ENCODE results near the gene AMBRA1. TPM values are rescaled to one million over a fixed set of nuclear protein-coding genes. Genes with fewer than 3 reads are reported as not detected.

AMBRA1 gene
- total and polyA plus RNA-seq, 2 of the 8 experiments (the other 6 are each of a cell fraction or from before 2014, with no cell fraction given), result 14.2 to 37.4 TPM

DNA sequence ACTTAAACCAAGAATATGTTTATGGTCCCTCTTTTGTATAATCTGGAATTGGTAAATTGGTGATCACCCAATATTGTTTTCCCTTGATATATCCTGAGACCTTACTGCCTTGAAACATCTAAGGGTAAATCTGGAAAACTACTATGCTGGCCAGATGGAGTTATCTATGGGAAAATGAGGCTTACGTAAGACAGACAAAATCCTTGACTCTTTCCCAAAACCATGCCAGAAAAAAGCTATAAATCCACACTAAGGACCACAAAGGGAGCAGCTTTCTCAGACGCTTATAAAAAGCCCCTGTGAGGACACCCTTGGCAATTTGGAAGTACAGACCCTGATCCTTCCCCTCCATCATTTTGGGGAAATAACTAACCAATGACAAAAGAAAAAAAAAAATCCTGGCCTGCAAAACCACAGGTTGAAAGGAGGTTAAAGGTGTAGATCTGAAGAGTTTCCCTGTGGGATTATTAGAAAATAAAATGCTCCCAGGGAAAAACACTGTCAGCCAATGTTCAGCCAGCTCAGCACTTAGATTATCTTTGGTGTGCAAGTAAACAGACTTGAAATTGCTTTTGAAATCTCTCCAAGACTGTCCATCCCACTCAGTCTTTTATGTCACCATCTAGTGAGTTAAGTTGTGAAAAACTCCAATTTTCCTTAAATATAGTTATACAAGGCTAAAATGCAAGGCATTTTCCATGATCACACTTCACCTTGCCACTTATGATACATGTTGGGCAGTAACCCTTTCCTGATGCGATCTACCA, 6.6 kb upstream of the AMBRA1 start:
- Histone ChIP-seq H3K4ac (replicated peaks; ENCODE audit: insufficient read length, low read depth, low read length) (no peak overlapping the region), H4K8ac (ENCODE audit: extremely low read depth, insufficient read depth, low read length) (no peak overlapping the region), H3K23me2 (ENCODE audit: low read depth, low read length) (no peaks in the 10 kb centered on the region), H3K27ac (ENCODE audit: low read depth, low read length) (no peak overlapping the region), H3K79me2 (ENCODE audit: control insufficient read depth in 1 of 2, insufficient read depth in 2 of 2, low read length in 2 of 2) (no peaks in the 10 kb centered on the region), H3K79me1 (ENCODE audit: low read depth, low read length) (no peaks in the 10 kb centered on the region), H2BK15ac (ENCODE audit: low read length) (no peak overlapping the region), H3K4me2 (ENCODE audit: insufficient read depth in 1 of 2, low read depth in 2 of 2, low read length in 2 of 2) (no peak overlapping the region), H4K5ac (ENCODE audit: insufficient read length, low read depth, low read length) (no peak overlapping the region), H3K56ac (replicated peaks; ENCODE audit: insufficient read length, low read depth, low read length) (no peak overlapping the region), H3K9me3 (ENCODE audit: insufficient read depth in 2 of 2, low read depth in 1 of 2, low read length in 1 of 2) (no peaks in the 10 kb centered on the region), H2BK12ac (ENCODE audit: low read depth, low read length) (no peak overlapping the region), H3K4me1 (replicated peaks in 1 of 4; ENCODE audit: control insufficient read depth in 3 of 4, insufficient read depth in 4 of 4, low read length in 3 of 4) (no peaks in the 10 kb centered on the region), H3K18ac (ENCODE audit: extremely low read depth, low read length) (no peak overlapping the region), H4K91ac (replicated peaks; ENCODE audit: insufficient read length, low read length) (no peak overlapping the region), H3K14ac (ENCODE audit: insufficient read length) (no peak overlapping the region), H3K36me3 (ENCODE audit: control insufficient read depth in 2 of 4, insufficient read depth in 4 of 4, low read length in 3 of 4) (no peaks in the 10 kb centered on the region), H3K27me3 (replicated peaks in 1 of 4; ENCODE audit: control insufficient read depth in 3 of 4, extremely low read depth in 1 of 4, insufficient read depth in 3 of 4, low read length in 3 of 4) (no peaks in the 10 kb centered on the region), H3K9ac (replicated peaks in 1 of 4; ENCODE audit: extremely low read depth in 1 of 4, low read depth in 3 of 4, low read length in 3 of 4) (no peak overlapping the region), H2BK20ac (ENCODE audit: low read length) (no peak overlapping the region), H3K23ac (ENCODE audit: insufficient read length) (no peak overlapping the region), H4K20me1 (replicated peaks in 1 of 2; ENCODE audit: control insufficient read depth in 1 of 2, insufficient read depth in 2 of 2, low read length in 2 of 2) (no peaks in the 10 kb centered on the region), H2AFZ (ENCODE audit: low read length) (no peak overlapping the region), H2BK120ac (replicated peaks; ENCODE audit: low read depth, low read length) (no peak overlapping the region), H2AK5ac (ENCODE audit: low read depth, low read length) (no peak overlapping the region), H2BK5ac (ENCODE audit: low read depth, low read length) (no peak overlapping the region), H3K4me3 (ENCODE audit: extremely low read depth in 1 of 4, insufficient read depth in 2 of 4, low read depth in 3 of 4, low read length in 4 of 4) (no peak overlapping the region)
- ChIA-PET POLR2A (ENCODE audit: partially characterized antibody) (interaction anchor here (0.8 to 1.7 kb wide), 2 partner anchors 21 to 30 kb away, joined by 3 read pairs; no protein-coding TSS in a partner anchor), CTCF (ENCODE audit: partially characterized antibody) (interaction anchor here (0.6 to 1.2 kb wide), 2 partner anchors 18 to 43 kb away, joined by 3 to 4 read pairs; no protein-coding TSS in a partner anchor)
- TF ChIP-seq BRCA1 (IDR thresholded peaks at IDR 0.05; ENCODE audit: low read depth, low read length) (no peak), SP2 (IDR thresholded peaks at IDR 0.05; ENCODE audit: low read length) (no peak), SIN3A (conservative IDR thresholded peaks at IDR 0.05 in 1 of 2, IDR thresholded peaks at IDR 0.05 in 1 of 2; ENCODE audit: low read depth in 1 of 2, low read length in 2 of 2) (no peak)
- DNase-seq (ENCODE audit: low read depth in 1 of 2, low spot score in 2 of 2) (no peak), FAIRE-seq (no peak)
- 96% methylated on average over 3 of the region's 3 CpGs; no CpG with 5 or more reads in 1 of the 2 experiments for WGBS, 2 experiments (ENCODE audit: extremely low coverage in 1 of 2, insufficient coverage in 1 of 2, insufficient read length in 1 of 2, insufficient replicate concordance in 2 of 2, low coverage in 1 of 2, low lambda C conversion rate in 2 of 2, missing lambda C conversion rate in 1 of 2)

All from H1 (cell line).